SK-N-MC (cell line): Measurements from ENCODE around the gene POT1.

ENCODE experiments used
- EZH2 ChIP-seq: fragments of 200-600 bp; sonication (generic); IDR thresholded peaks from one replicate; pipeline ENCODE4 v1.6.1; 2017; ENCODE audit warnings: antibody characterized with exemption
- FOXP2 ChIP-seq: optimal IDR thresholded peaks from 2 replicates; pipeline ENCODE3; 2011; ENCODE audit warnings: mild to moderate bottlenecking, moderate library complexity; ENCODE audit not compliant: insufficient read depth; ENCODE audit errors: extremely low read length, control extremely low read depth
- POLR2AphosphoS5 ChIP-seq: IDR thresholded peaks from 2 replicates; pipeline ENCODE4 v1.6.1; 2012; ENCODE audit warnings: mild to moderate bottlenecking, low read depth, low read length, borderline replicate concordance

GRCh38 chr7:124857672-124858235 lies 71.9 kb downstream of the POT1 start:
- no peak for TF ChIP-seq EZH2
- TF ChIP-seq POLR2AphosphoS5 = no peak
- no peak for TF ChIP-seq FOXP2
